Spleen (tissue), 11 donors: Measurements from ENCODE around the gene DDAH1. TPM values are rescaled to one million over a fixed set of nuclear protein-coding genes. Genes with fewer than 3 reads are reported as not detected.

Source experiments
- DNase-seq: peaks from one replicate; pipeline ENCODE4 v3.0.0-alpha.2; 2020
- H3K27ac ChIP-seq, 8 donors: fragments of 200-600 bp; sonication (generic) in 7 of 8; 1 replicate in 4 of 8; 2 replicates in 4 of 8; pipeline versions ENCODE4 v1.5.0 to v1.8.0; 2016 to 2021; ENCODE audit warnings: inconsistent platforms in 4 of 8, mild to moderate bottlenecking in 4 of 8, moderate library complexity in 1 of 8
- H3K27me3 ChIP-seq, 7 donors: fragments of 200-600 bp; sonication (generic) in 6 of 7; replicated peaks in 1 of 7; 1 replicate in 4 of 7; 2 replicates in 3 of 7; pipeline versions ENCODE4 v1.5.0 to v1.8.0; 2016 to 2021; ENCODE audit warnings: inconsistent platforms in 3 of 7, mild to moderate bottlenecking in 1 of 7
- H3K36me3 ChIP-seq, 6 donors: fragments of 200-600 bp; sonication (generic) in 5 of 6; 1 replicate in 4 of 6; 2 replicates in 2 of 6; pipeline versions ENCODE4 v1.5.0 to v1.8.0; 2016 to 2021; ENCODE audit warnings: inconsistent platforms in 2 of 6
- H3K4me1 ChIP-seq, 6 donors: fragments of 200-600 bp; sonication (generic) in 5 of 6; 1 replicate in 3 of 6; 2 replicates in 3 of 6; pipeline versions ENCODE4 v1.5.0 to v1.8.0; 2016 to 2021; ENCODE audit warnings: inconsistent platforms in 3 of 6
- H3K4me3 ChIP-seq, 8 donors: fragments of 200-600 bp; sonication (generic) in 7 of 8; 1 replicate in 4 of 8; 2 replicates in 4 of 8; pipeline versions ENCODE4 v1.5.0 to v1.8.0; 2016 to 2021; ENCODE audit warnings: inconsistent platforms in 4 of 8, mild to moderate bottlenecking in 4 of 8, moderate library complexity in 2 of 8
- H3K9me3 ChIP-seq, 8 donors: fragments of 200-600 bp; sonication (generic) in 7 of 8; 1 replicate in 4 of 8; 2 replicates in 4 of 8; pipeline versions ENCODE4 v1.5.0 to v1.8.0; 2016 to 2021; ENCODE audit warnings: inconsistent platforms in 4 of 8
- POLR2A ChIP-seq, 3 donors: fragments of 450-650 bp; IDR thresholded peaks; one replicate each; pipeline ENCODE4 v1.5.1; 2017; ENCODE audit warnings: antibody characterized with exemption in 3 of 3, mild to moderate bottlenecking in 1 of 3
- POLR2AphosphoS5 ChIP-seq, 3 donors: sonication (generic); formaldehyde crosslinking; IDR thresholded peaks; one replicate each; pipeline ENCODE4 v1.5.1; 2017; ENCODE audit warnings: antibody characterized with exemption in 3 of 3
- WGBS, 5 donors: extraction: QIAGEN DNeasy Blood & Tissue Kit in 3 of 5; methylation state at CpG; one replicate each; pipeline versions ENCODE4 v1.1.5 to v1.1.7; 2013 to 2018; 5-methylcytosine and 5-hydroxymethylcytosine counted together
- intact Hi-C: fragments of 100-400 bp; cut with DNase I; formaldehyde crosslinking; loops from one replicate; pipeline ENCODE4 v1.15.0; 2023; ENCODE audit warnings: low total_unique reads
- polyA plus RNA-seq, 3 donors: library from polyadenylated mRNA; stranded (reverse); fragments of 200-250 nt; gene quantifications; one replicate each; pipeline ENCODE4 v1.2.1, GENCODE V29; 2013
- total RNA-seq, 7 donors: library from RNA; depleted of rRNA in 3 of 7; stranded (reverse); fragments of >200 nt in 3 of 7; fragmentation: NEBNext Ultra II Directional in 4 of 7; extraction: Animal tissue kit (Norgen Biotek cat#: 25700) in 4 of 7; gene quantifications; one replicate each; pipeline versions ENCODE4 v1.1.0 to v1.2.1, GENCODE V29; 2016 to 2021
- TF ChIP-seq, protein P1 (sequence below), 11 experiments: fragments of 200-600 bp in 7 of 11; fragments of 450-650 bp in 4 of 11; sonication (generic) in 4 of 11; IDR thresholded peaks in 8 of 11; conservative IDR thresholded peaks in 3 of 11; 1 replicate in 7 of 11; 2 replicates in 4 of 11; pipeline versions ENCODE4 v1.4.0 to v1.8.0; 2016 to 2021; ENCODE audit warnings: antibody characterized with exemption in 11 of 11, inconsistent platforms in 4 of 11, mild to moderate bottlenecking in 1 of 11
- donor health status: healthy with polysubstance abuse.
- donor health status: DM: no; HTN: no; CAD: no; lungs with moderate emphysema.
- donor health status: DM: no; HTN: no; CAD: no.
- donor health status: Bipolar disorder and iron deficiency.
- donor health status: healthy.
- donor health status: DM: no; HTN: no; CAD: no.
- donor health status: DM: yes; HTN: yes; CAD: no.

Gene DDAH1
- total and polyA plus RNA-seq, 10 donors, result 1.8 to 19.8 (median 13.7) TPM

DNA sequence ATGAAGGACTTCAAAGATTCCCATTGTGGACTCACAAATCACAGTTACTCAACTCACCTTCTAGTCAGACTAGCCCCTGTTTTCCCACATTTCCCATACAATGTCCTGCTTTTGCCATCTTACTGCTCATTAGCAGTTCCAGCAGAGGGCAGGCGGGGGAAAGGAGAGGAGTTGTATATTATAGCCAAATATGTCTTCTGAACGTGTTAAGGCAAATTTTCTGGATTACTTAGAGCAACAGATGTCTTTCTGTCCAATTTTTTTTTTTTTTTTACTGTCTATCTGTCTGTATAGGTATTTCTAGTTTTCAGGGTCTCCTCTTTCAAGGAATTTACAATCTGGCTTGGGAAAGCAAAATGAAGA, 29.9 kb upstream of the DDAH1 start:
- Histone ChIP-seq H3K9me3 (no peaks in the 10 kb centered on the region), H3K4me3 (no peak overlapping the region), H3K36me3 (no peaks in the 10 kb centered on the region), H3K27me3 (no peaks in the 10 kb centered on the region), H3K27ac (no peak overlapping the region), H3K4me1 (no peaks in the 10 kb centered on the region)
- DNase-seq, result no peak
- intact Hi-C loops, result no loop called here
- 66 to 81% (median 77%) methylated on average over 2 of the region's 2 CpGs for WGBS, 5 donors
- TF ChIP-seq POLR2A (IDR thresholded peaks at IDR 0.05) (no peak), POLR2AphosphoS5 (IDR thresholded peaks at IDR 0.05) (no peak)
- TF ChIP-seq, protein P1, sequence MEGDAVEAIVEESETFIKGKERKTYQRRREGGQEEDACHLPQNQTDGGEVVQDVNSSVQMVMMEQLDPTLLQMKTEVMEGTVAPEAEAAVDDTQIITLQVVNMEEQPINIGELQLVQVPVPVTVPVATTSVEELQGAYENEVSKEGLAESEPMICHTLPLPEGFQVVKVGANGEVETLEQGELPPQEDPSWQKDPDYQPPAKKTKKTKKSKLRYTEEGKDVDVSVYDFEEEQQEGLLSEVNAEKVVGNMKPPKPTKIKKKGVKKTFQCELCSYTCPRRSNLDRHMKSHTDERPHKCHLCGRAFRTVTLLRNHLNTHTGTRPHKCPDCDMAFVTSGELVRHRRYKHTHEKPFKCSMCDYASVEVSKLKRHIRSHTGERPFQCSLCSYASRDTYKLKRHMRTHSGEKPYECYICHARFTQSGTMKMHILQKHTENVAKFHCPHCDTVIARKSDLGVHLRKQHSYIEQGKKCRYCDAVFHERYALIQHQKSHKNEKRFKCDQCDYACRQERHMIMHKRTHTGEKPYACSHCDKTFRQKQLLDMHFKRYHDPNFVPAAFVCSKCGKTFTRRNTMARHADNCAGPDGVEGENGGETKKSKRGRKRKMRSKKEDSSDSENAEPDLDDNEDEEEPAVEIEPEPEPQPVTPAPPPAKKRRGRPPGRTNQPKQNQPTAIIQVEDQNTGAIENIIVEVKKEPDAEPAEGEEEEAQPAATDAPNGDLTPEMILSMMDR (IDR thresholded peaks at IDR 0.05 in 8 of 11, conservative IDR thresholded peaks at IDR 0.05 in 3 of 11), result no peak

DNA sequence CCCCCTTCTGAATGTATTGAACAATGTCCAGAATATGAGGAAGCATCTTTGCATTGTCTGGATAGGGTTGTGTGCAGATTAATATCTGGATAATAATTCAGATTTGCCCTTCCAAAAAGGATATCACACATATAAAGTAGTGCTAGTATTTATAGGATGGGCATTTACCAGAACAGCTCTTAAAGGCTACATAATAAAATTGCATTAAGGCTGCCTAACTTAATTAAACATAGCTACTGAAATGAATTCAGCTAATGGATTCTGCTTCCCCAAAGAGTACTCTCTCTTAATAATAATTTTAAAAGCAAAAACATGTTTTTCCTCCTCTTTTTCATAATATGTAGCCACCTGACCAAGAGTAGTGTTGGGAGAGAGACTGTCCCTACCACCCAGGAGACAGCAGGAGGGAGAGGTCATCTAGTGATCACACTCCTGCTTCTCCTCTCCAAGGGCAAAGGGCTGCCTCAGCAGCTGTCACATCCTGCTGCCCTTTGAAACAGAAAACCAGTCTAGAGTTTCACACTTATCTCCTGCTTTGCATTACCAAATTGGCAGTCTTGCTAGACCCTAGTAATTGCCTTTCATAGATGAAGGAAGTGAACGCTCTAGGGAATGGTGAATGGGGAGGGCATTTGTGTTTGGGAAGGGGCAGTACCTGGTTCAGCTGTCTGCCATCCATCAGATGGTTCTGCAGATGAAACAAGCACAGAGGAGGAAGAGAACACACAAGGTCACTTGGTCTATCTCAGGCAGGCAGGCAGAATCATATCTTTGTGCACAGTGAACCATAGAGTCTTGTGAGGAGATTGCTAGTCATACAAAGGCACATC, 29.3 kb upstream of the DDAH1 start:
- H3K4me3 ChIP-seq, result no peak overlapping the region

GRCh38 chr1:85490270-85490985, 25.5 kb upstream of the DDAH1 start:
- no peaks in the 10 kb centered on the region for H3K4me1 ChIP-seq
- no peak overlapping the region for H3K27ac ChIP-seq
- no peaks in the 10 kb centered on the region for H3K27me3 ChIP-seq
- no peak for TF ChIP-seq POLR2A (IDR thresholded peaks at IDR 0.05)
- TF ChIP-seq, protein P1 (IDR thresholded peaks at IDR 0.05 in 8 of 11, conservative IDR thresholded peaks at IDR 0.05 in 3 of 11), result no peak
- no peak for TF ChIP-seq POLR2AphosphoS5 (IDR thresholded peaks at IDR 0.05)
- H3K9me3 ChIP-seq, result no peaks in the 10 kb centered on the region
- intact Hi-C loops, result no loop called here
- WGBS, 5 donors, result 78 to 96% (median 84%) methylated on average over 1 of the region's 1 CpG
- no peak overlapping the region for H3K4me3 ChIP-seq
- no peak for DNase-seq
- H3K36me3 ChIP-seq, result no peaks in the 10 kb centered on the region

More for the DNA sequence above, 29.3 kb upstream of the DDAH1 start:
- WGBS, 5 donors, result 78 to 97% (median 82%) methylated on average over 1 of the region's 1 CpG
- H3K27me3 ChIP-seq, result no peaks in the 10 kb centered on the region
- no peak overlapping the region for H3K27ac ChIP-seq
- DNase-seq, result no peak
- no peaks in the 10 kb centered on the region for H3K9me3 ChIP-seq
- intact Hi-C loops, result no loop called here
- no peaks in the 10 kb centered on the region for H3K36me3 ChIP-seq
- H3K4me1 ChIP-seq, result no peaks in the 10 kb centered on the region
- TF ChIP-seq, protein P1 (IDR thresholded peaks at IDR 0.05 in 8 of 11, conservative IDR thresholded peaks at IDR 0.05 in 3 of 11), result no peak
- TF ChIP-seq POLR2AphosphoS5 (IDR thresholded peaks at IDR 0.05) (no peak), POLR2A (IDR thresholded peaks at IDR 0.05) (no peak)

DNA sequence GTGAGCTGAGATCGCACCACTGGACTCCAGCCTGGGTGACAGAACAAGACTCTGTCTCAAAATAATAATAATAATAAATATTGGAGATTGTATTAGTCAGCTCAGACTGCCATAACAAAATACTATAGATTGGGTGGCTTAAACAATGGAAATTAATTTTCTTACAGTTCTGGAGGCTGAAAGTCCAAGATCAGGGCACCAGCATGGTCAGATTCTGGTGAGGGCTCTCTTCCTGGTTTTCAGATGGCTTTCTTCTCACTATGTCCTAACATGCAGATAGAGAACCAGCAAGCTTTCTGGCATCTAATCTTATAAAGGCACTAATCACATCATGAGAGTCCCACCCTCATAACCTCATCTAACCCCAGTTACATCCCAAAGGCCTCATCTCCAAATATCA, 23.2 kb upstream of the DDAH1 start:
- DNase-seq, result no peak
- H3K9me3 ChIP-seq, result no peaks in the 10 kb centered on the region
- 92 to 96% (median 95%) methylated on average over 1 of the region's 1 CpG for WGBS, 5 donors
- TF ChIP-seq, protein P1 (IDR thresholded peaks at IDR 0.05 in 8 of 11, conservative IDR thresholded peaks at IDR 0.05 in 3 of 11), result no peak
- TF ChIP-seq POLR2A (IDR thresholded peaks at IDR 0.05), result no peak
- no peak for TF ChIP-seq POLR2AphosphoS5 (IDR thresholded peaks at IDR 0.05)
- no peaks in the 10 kb centered on the region for H3K4me1 ChIP-seq
- no peaks in the 10 kb centered on the region for H3K36me3 ChIP-seq
- H3K27me3 ChIP-seq, result no peaks in the 10 kb centered on the region
- H3K4me3 ChIP-seq, result no peak overlapping the region
- intact Hi-C loops, result no loop called here
- no peak overlapping the region for H3K27ac ChIP-seq
